Lower lobe of right lung (tissue), 2 donors: ENCODE results near the gene APOB. TPM values are rescaled to one million over a fixed set of nuclear protein-coding genes. Genes with fewer than 3 reads are reported as not detected.

Experiments used
- ATAC-seq, 2 donors: fragments of 200-7000 bp; cut with Tn5 transposase; one replicate each; pipeline ENCODE4 v1.9.1; 2020 to 2022; ENCODE audit warnings: mild to moderate bottlenecking in 2 of 2, moderate library complexity in 2 of 2
- DNase-seq: peaks from one replicate; pipeline ENCODE4 v3.0.0-alpha.2; 2020
- H3K27ac ChIP-seq: fragments of 200-600 bp; one replicate; pipeline ENCODE4 v1.8.0; 2022
- H3K27me3 ChIP-seq: fragments of 200-600 bp; one replicate; pipeline ENCODE4 v1.8.0; 2022; ENCODE audit warnings: low read depth
- H3K36me3 ChIP-seq: fragments of 200-600 bp; one replicate; pipeline ENCODE4 v1.8.0; 2022; ENCODE audit warnings: mild to moderate bottlenecking
- H3K4me1 ChIP-seq: fragments of 200-600 bp; one replicate; pipeline ENCODE4 v1.8.0; 2022
- H3K4me3 ChIP-seq: fragments of 200-600 bp; one replicate; pipeline ENCODE4 v1.8.0; 2022; ENCODE audit warnings: mild to moderate bottlenecking
- H3K9me3 ChIP-seq: fragments of 200-600 bp; one replicate; pipeline ENCODE4 v1.8.0; 2022
- intact Hi-C: fragments of 100-400 bp; cut with DNase I; formaldehyde crosslinking; loops from one replicate; pipeline ENCODE4 v1.11.0; 2022
- total RNA-seq: library from RNA; stranded (reverse); fragmentation: NEBNext Ultra II Directional; extraction: Animal tissue kit (Norgen Biotek cat#: 25700); gene quantifications from one replicate; pipeline ENCODE4 v1.2.1, GENCODE V29; 2021
- TF ChIP-seq, protein P1 (sequence below): fragments of 200-600 bp; IDR thresholded peaks from one replicate; pipeline ENCODE4 v1.8.0; 2022; ENCODE audit warnings: antibody characterized with exemption, mild to moderate bottlenecking
- donor health status: DM: no; HTN: yes; CAD: no; lungs with severe emphysema.

Gene APOB
- total RNA-seq, 1 donor from 2014 or later: 0.53 TPM

GRCh38 chr2:21059885-21060610 is 16.2 kb upstream of the APOB start:
- H3K36me3 ChIP-seq: no peaks in the 10 kb centered on the region
- no peaks in the 10 kb centered on the region for H3K9me3 ChIP-seq
- ATAC-seq (no peak), DNase-seq (no peak)
- intact Hi-C loops: no loop called here
- no peak overlapping the region for H3K4me3 ChIP-seq
- TF ChIP-seq, protein P1, sequence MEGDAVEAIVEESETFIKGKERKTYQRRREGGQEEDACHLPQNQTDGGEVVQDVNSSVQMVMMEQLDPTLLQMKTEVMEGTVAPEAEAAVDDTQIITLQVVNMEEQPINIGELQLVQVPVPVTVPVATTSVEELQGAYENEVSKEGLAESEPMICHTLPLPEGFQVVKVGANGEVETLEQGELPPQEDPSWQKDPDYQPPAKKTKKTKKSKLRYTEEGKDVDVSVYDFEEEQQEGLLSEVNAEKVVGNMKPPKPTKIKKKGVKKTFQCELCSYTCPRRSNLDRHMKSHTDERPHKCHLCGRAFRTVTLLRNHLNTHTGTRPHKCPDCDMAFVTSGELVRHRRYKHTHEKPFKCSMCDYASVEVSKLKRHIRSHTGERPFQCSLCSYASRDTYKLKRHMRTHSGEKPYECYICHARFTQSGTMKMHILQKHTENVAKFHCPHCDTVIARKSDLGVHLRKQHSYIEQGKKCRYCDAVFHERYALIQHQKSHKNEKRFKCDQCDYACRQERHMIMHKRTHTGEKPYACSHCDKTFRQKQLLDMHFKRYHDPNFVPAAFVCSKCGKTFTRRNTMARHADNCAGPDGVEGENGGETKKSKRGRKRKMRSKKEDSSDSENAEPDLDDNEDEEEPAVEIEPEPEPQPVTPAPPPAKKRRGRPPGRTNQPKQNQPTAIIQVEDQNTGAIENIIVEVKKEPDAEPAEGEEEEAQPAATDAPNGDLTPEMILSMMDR: no peak
- no peaks in the 10 kb centered on the region for H3K4me1 ChIP-seq
- no peak overlapping the region for H3K27ac ChIP-seq
- H3K27me3 ChIP-seq: no peaks in the 10 kb centered on the region

- ATAC-seq (no peak), DNase-seq (no peak)
- Histone ChIP-seq H3K27ac (no peak overlapping the region), H3K27me3 (no peaks in the 10 kb centered on the region), H3K4me1 (no peaks in the 10 kb centered on the region), H3K4me3 (no peak overlapping the region), H3K9me3 (no peaks in the 10 kb centered on the region), H3K36me3 (no peaks in the 10 kb centered on the region)
- TF ChIP-seq, protein P1: no peak
- intact Hi-C loops: no loop called here
Observed at GRCh38 chr2:21057097-21057496, 13.2 kb upstream of the APOB start.

DNA sequence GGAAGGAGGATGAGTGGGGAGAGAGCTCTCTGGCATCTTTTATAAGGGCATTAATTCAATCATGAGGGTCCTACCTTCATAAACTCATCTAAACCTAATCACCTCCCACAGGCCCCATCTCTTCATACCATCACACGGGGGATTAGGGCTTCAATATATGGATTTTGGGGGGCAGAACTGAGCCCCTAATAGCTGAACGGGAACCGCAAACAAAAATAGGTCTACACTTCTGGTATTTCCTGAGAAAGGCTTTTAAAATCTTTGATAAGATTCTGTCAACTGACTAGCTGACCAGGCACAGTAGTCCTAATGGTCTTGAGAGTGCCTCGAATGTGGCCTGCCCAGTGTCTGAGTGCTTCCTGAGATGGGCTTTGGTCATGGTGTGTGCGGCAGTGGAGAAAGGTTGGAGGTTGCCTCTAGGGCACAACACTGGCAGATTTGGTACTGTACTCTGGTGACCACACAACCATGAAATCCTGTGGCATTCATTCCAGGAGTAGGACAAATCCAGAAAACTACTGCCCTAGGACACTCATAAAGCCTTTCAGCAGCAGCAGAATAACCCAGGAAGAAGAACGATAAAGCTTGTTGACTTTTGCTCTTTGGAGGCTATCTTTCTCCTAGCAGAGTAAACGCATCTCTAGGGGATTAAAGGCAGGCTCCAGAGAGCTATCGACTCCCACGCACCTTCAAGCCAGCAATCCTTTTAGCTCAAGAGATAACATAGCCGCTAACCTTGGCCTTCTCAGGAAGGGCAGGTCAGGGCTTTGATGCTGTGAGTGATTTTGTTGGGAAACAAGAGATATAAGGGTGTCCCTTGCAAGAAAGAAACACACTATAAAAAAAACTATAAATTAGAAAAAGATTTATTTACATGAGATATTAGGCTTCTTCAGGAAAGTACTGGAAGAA is 12.3 kb upstream of the APOB start:
- ATAC-seq (no peak), DNase-seq (no peak)
- H3K4me1 ChIP-seq: no peaks in the 10 kb centered on the region
- TF ChIP-seq, protein P1: no peak
- H3K27ac ChIP-seq: no peak overlapping the region
- H3K27me3 ChIP-seq: no peaks in the 10 kb centered on the region
- H3K36me3 ChIP-seq: no peaks in the 10 kb centered on the region
- no peaks in the 10 kb centered on the region for H3K9me3 ChIP-seq
- intact Hi-C loops: no loop called here
- no peak overlapping the region for H3K4me3 ChIP-seq

GRCh38 chr2:21055451-21055850 is 11.6 kb upstream of the APOB start:
- H3K27me3 ChIP-seq: no peaks in the 10 kb centered on the region
- no peak for DNase-seq
- no peaks in the 10 kb centered on the region for H3K36me3 ChIP-seq
- H3K27ac ChIP-seq: no peak overlapping the region
- no peak overlapping the region for H3K4me3 ChIP-seq
- TF ChIP-seq, protein P1: no peak
- H3K4me1 ChIP-seq: no peaks in the 10 kb centered on the region
- no peaks in the 10 kb centered on the region for H3K9me3 ChIP-seq
- no peak for ATAC-seq
- intact Hi-C loops: no loop called here

GRCh38 chr2:21054011-21054410 is 10.1 kb upstream of the APOB start:
- no peaks in the 10 kb centered on the region for H3K9me3 ChIP-seq
- ATAC-seq (no peak), DNase-seq (no peak)
- no peaks in the 10 kb centered on the region for H3K27me3 ChIP-seq
- intact Hi-C loops: no loop called here
- H3K27ac ChIP-seq: no peak overlapping the region
- TF ChIP-seq, protein P1: no peak
- no peak overlapping the region for H3K4me3 ChIP-seq
- no peaks in the 10 kb centered on the region for H3K36me3 ChIP-seq
- no peaks in the 10 kb centered on the region for H3K4me1 ChIP-seq
